Adrenal gland (tissue), 19 donors: Measurements from ENCODE around the gene PRSS3. TPM values are rescaled to one million over a fixed set of nuclear protein-coding genes. Genes with fewer than 3 reads are reported as not detected.
"Not testable (repeated sequence)": the region's sequence is repeated elsewhere in the genome, so short reads cannot be mapped to it uniquely, and the experiment has no call there.

Source experiments
- DNase-seq, 7 donors: peaks; one replicate each; pipeline ENCODE4 v3.0.0-alpha.2; 2019 to 2020
- H3K27ac ChIP-seq, 5 donors: fragments of 200-600 bp; sonication (generic) in 4 of 5; 1 replicate in 3 of 5; 2 replicates in 2 of 5; pipeline versions ENCODE4 v1.5.1 to v1.8.0; 2016 to 2020; ENCODE audit warnings: mild to moderate bottlenecking in 1 of 5
- H3K27me3 ChIP-seq: fragments of 200-600 bp; 2 replicates; pipeline ENCODE4 v1.8.0; 2021
- H3K36me3 ChIP-seq, 2 donors: fragments of 200-600 bp; replicated peaks in 1 of 2; 1 replicate in 1 of 2; 2 replicates in 1 of 2; pipeline versions ENCODE4 v1.5.1 to v1.8.0; 2018 to 2022
- H3K4me1 ChIP-seq, 2 donors: fragments of 200-600 bp; replicated peaks in 1 of 2; 1 replicate in 1 of 2; 2 replicates in 1 of 2; pipeline versions ENCODE4 v1.5.1 to v1.8.0; 2018 to 2021
- H3K4me3 ChIP-seq, 4 donors: fragments of 200-600 bp; sonication (generic) in 3 of 4; one replicate each; pipeline ENCODE4 v1.5.1; 2016 to 2018
- H3K9me3 ChIP-seq, 3 donors: fragments of 200-600 bp; sonication (generic) in 1 of 3; replicated peaks in 1 of 3; 1 replicate in 2 of 3; 2 replicates in 1 of 3; pipeline versions ENCODE4 v1.5.1 to v1.8.0; 2016 to 2021
- POLR2A ChIP-seq, 2 donors: fragments of 450-650 bp; IDR thresholded peaks; one replicate each; pipeline ENCODE4 v1.6.1; 2017; ENCODE audit warnings: antibody characterized with exemption in 2 of 2, mild to moderate bottlenecking in 2 of 2, moderate library complexity in 1 of 2
- WGBS, 4 donors: extraction: QIAGEN DNeasy Blood & Tissue Kit in 2 of 4; methylation state at CpG; one replicate each; pipeline versions ENCODE4 v1.1.5 to v1.1.7; 2013 to 2017; 5-methylcytosine and 5-hydroxymethylcytosine counted together
- intact Hi-C, 2 donors: fragments of 100-400 bp; cut with DNase I; formaldehyde crosslinking; loops; one replicate each; pipeline versions ENCODE4 v1.14.1 to v1.15.0; 2022 to 2023
- long read RNA-seq, 10 donors: library from polyadenylated mRNA in 3 of 10; unstranded in 2 of 10; stranded (forward) in 1 of 10; transcript quantifications; one replicate each; pipeline ENCODE4 v2.0.0 and lab custom pipeline, GENCODE V29; 2021 to 2026
- polyA plus RNA-seq, 3 donors: library from polyadenylated mRNA; stranded (reverse); fragments of 200-250 nt in 2 of 3; fragments of 350-450 nt in 1 of 3; fragmentation: Illumina TruSeq in 1 of 3; extraction: RNeasy Lipid Tissue Mini Kit (QIAGEN cat#74804) in 1 of 3; gene quantifications; one replicate each; pipeline ENCODE4 v1.2.3, GENCODE V29; 2013 to 2014
- total RNA-seq, 9 donors: library from RNA; depleted of rRNA in 4 of 9; stranded (reverse); fragments of >200 nt in 4 of 9; fragments of 120-200 nt in 1 of 9; fragmentation: NEBNext Ultra II Directional in 1 of 9; extraction: Animal tissue kit (Norgen Biotek cat#: 25700) in 1 of 9; gene quantifications; one replicate each; pipeline versions ENCODE4 v1.1.0 to v1.2.4, GENCODE V29; 2013 to 2023
- TF ChIP-seq, protein P1 (sequence below), 6 experiments: fragments of 450-650 bp in 4 of 6; fragments of 200-600 bp in 2 of 6; sonication (generic) in 1 of 6; IDR thresholded peaks; 1 replicate in 5 of 6; 2 replicates in 1 of 6; pipeline versions ENCODE4 v1.5.1 to v1.8.0; 2016 to 2021; ENCODE audit warnings: antibody characterized with exemption in 6 of 6, mild to moderate bottlenecking in 2 of 6, moderate library complexity in 1 of 6
- donor health status: healthy with polysubstance abuse.
- donor health status: Bipolar disorder and iron deficiency.
- donor health status: DM: yes; HTN: yes; CAD: no.
- donor health status: DM: no; HTN: no; CAD: no.
- donor health status: DM: no; HTN: no; CAD: no.
- donor health status: DM: yes; HTN: yes; CAD: no.

Gene PRSS3
- total RNA-seq (1 to 10 TPM in 6 of 9 donors, not detected in 3; 1.1 to 5.5 (median 2.2) TPM), polyA plus RNA-seq (1 to 10 TPM; 3.7 to 5.8 (median 4.4) TPM)
- long read RNA-seq, donor 1, result 0 reads
- long read RNA-seq, donor 2, result 0 reads
- long read RNA-seq, donor 3, result 0 reads
- long read RNA-seq, donor 4, result 0 reads
- long read RNA-seq, donor 5, result 0 reads
- long read RNA-seq, donor 6, transcript PRSS3-202 (5 exons, 966 nt), result major isoform, 5 of 6 reads
- long read RNA-seq, donor 6, partial matches to known transcripts, result 0 of 6 reads
- long read RNA-seq, donor 6, other reads (novel, unspliced or antisense), result 1 of 6 reads
- long read RNA-seq, donor 7, result 0 reads
- long read RNA-seq, donor 8, result 0 reads
- long read RNA-seq, donor 9, result 0 reads
- long read RNA-seq, donor 10, partial matches to known transcripts, result 0 of 2 reads
- long read RNA-seq, donor 10, other reads (novel, unspliced or antisense), result 0 of 2 reads

DNA sequence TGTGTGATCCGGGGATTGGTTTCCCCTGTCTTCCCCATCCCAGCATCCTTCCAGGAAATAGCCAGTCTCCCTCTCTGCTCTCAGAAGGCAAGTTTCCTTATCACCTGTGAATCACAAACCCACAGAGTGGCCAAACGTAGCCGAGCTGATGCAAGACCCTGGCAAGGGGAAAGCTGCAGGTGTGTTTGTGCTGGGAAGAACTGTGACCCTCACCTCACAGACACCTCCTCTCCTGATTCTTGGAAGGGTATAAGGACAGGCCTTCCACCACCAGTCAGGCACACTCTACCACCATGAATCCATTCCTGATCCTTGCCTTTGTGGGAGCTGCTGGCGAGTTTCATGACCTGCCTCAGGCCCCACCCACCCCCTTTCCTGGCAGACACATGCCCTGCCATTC, at the start of gene PRSS3:
Gene PRSS3 (plus strand): TSS at position 281 of the 400 bp plus-strand sequence. CDS start 13 bp downstream, at position 294.
- WGBS, 4 donors, result 70 to 81% (median 75%) methylated on average over 2 to 4 of the region's 4 CpGs
- DNase-seq, result no peak
- intact Hi-C loops, result no loop called here

DNA sequence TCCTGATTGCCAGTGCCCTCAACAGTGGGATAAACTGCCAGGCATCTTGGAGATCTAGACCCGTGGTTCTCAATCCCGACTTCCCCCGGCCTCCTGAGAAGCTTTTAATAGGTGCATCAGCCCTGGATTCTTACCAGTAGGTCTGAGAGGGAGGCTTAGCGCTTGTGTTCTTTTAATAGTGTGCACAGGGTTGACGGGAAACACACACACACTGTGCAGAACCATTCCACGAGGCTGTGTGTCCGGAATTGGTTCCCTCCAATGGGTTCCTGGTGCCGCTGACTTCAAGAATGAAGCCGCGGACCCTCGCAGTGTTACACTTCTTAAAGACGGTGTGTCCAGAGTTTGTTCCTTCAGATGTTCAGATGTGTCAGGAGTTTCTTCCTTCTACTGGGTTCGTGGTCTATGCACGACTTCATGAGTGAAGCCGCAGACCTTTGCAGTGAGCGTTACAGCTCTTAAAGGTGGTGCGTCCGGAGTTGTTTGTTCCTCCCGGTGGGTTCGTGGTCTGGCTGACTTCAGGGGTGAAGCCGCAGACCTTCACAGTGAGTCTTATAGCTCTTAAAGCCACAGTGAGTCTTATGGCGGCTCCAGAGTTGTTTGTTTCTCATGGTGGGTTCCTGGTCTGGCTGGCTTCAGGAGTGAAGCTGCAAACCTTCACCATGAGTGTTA, 46.6 kb upstream of the PRSS3 start:
- H3K27me3 ChIP-seq, result peaks cover 19% of the 10 kb centered on the region
- no peak overlapping the region for H3K27ac ChIP-seq
- intact Hi-C loops, result no loop called here
- H3K36me3 ChIP-seq, result no peaks in the 10 kb centered on the region
- H3K9me3 ChIP-seq, result no peaks in the 10 kb centered on the region
- no peak for DNase-seq
- H3K4me3 ChIP-seq, result no peak overlapping the region
- no peak for TF ChIP-seq POLR2A (IDR thresholded peaks at IDR 0.05)
- TF ChIP-seq, protein P1, sequence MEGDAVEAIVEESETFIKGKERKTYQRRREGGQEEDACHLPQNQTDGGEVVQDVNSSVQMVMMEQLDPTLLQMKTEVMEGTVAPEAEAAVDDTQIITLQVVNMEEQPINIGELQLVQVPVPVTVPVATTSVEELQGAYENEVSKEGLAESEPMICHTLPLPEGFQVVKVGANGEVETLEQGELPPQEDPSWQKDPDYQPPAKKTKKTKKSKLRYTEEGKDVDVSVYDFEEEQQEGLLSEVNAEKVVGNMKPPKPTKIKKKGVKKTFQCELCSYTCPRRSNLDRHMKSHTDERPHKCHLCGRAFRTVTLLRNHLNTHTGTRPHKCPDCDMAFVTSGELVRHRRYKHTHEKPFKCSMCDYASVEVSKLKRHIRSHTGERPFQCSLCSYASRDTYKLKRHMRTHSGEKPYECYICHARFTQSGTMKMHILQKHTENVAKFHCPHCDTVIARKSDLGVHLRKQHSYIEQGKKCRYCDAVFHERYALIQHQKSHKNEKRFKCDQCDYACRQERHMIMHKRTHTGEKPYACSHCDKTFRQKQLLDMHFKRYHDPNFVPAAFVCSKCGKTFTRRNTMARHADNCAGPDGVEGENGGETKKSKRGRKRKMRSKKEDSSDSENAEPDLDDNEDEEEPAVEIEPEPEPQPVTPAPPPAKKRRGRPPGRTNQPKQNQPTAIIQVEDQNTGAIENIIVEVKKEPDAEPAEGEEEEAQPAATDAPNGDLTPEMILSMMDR (IDR thresholded peaks at IDR 0.05), result no peak
- no peaks in the 10 kb centered on the region for H3K4me1 ChIP-seq
- WGBS, 4 donors, result 78 to 93% (median 81%) methylated on average over 16 to 22 of the region's 22 CpGs

More for the DNA sequence above, at the start of gene PRSS3:
- TF ChIP-seq, protein P1 (IDR thresholded peaks at IDR 0.05), result no peak
- TF ChIP-seq POLR2A (IDR thresholded peaks at IDR 0.05), result no peak
- Histone ChIP-seq H3K9me3 (no peaks in the 10 kb centered on the region), H3K36me3 (no peaks in the 10 kb centered on the region), H3K27ac (no peak within 1 kb of the TSS), H3K27me3 (no peaks in the 10 kb centered on the region), H3K4me3 (no peak within 1 kb of the TSS), H3K4me1 (no peaks in the 10 kb centered on the region)

DNA sequence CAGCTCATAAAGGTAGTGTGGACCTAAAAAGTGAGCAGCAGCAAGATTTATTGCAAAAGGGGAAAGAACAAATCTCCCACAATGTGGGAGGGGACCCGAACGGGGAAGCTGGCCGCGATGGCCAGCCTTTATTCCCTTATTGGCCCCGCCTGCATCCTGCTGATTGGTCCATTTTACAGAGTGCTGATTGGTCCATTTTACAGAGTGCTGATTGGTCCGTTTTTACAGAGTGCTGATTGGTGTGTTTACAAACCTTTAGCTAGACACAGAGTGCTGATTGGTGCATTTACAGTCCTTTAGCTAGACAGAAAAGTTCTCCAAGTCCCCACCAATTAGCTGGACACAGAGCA, 46.1 kb upstream of the PRSS3 start:
- H3K36me3 ChIP-seq, DNase-seq, H3K9me3 ChIP-seq, H3K4me3 ChIP-seq, intact Hi-C loops, H3K4me1 ChIP-seq, H3K27ac ChIP-seq: not testable (repeated sequence)
- WGBS, 4 donors, result 54 to 84% (median 69%) methylated on average over 6 of the region's 6 CpGs
- H3K27me3 ChIP-seq, result peaks cover 19% of the 10 kb centered on the region

DNA sequence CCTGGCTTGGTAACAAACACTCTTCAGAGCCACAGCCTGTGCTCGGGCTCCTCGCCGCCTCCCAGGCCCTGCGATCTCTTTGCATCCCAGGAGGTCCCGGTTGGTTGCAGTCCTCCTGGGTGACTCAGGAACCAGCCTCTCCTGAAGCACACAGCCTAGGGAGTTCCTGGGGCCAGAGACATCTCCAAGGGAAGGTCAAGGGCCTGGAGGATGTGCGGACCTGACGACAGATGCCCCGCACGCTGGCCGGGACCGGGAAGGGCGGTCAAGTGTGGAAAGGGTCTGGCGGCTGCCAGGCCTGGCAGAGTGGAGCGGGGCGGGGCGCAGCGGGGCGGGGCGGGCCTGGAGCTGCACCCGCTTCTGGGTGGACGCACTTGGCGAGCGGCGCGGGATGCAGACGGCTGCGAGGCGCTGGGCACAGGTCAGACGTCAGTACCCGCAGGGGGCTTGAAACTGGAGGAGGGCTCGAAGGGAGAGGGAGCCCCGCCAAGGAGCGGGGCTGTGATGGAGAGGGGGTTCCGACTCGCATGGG, 45.0 kb upstream of the PRSS3 start:
- peak overlapping the region in 1 of 5 donors; percentile 41 for H3K27ac ChIP-seq
- 7 to 10% (median 8%) methylated on average over 25 to 35 of the region's 35 CpGs for WGBS, 4 donors
- intact Hi-C loops, result no loop called here
- no peaks in the 10 kb centered on the region for H3K4me1 ChIP-seq
- peak in 1 of 7 donors; percentile 54 for DNase-seq
- H3K4me3 ChIP-seq, result no peak overlapping the region
- H3K27me3 ChIP-seq, result peaks cover 24% of the 10 kb centered on the region
- H3K36me3 ChIP-seq, result no peaks in the 10 kb centered on the region
- TF ChIP-seq, protein P1 (IDR thresholded peaks at IDR 0.05), result no peak
- no peak for TF ChIP-seq POLR2A (IDR thresholded peaks at IDR 0.05)
- no peaks in the 10 kb centered on the region for H3K9me3 ChIP-seq
